ENCODE measurements around the gene WNT9B. TPM values are rescaled to one million over a fixed set of nuclear protein-coding genes. Genes with fewer than 3 reads are reported as not detected.

WNT9B gene
- total and polyA plus RNA-seq, 8 donors = 0.12 to 0.32 (median 0.28) TPM; not detected in 3

DNA sequence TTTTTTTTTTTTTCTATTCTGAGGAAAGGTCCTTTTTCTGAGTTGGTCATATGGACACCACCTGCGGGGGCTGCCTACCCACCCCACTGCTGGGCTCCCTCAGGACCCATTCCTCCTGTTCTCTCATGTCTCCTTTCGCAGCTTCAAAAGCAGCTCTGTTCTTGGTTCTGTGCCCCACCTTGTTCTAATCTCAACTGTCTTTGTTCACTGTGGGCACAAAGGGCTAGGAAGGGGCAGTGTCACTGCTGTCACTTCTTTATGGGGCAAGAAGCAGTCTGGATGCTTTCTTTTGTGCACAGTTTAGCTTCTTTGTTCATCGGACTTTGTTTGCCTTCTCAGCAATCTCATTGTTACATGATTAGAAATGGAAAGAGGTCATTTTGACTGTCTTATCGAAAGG is 78.7 kb downstream of the WNT9B start:
- no peak for DNase-seq
- ATAC-seq = no peak
- no peak for FAIRE-seq
- H3K27me3 ChIP-seq = no peaks in the 10 kb centered on the region
- H3K4me3 ChIP-seq = no peak overlapping the region
- no peak overlapping the region for H3K27ac ChIP-seq
- H3K36me3 ChIP-seq = peaks cover 4 to 51% (median 25%) of the 10 kb centered on the region in 3 donors
- H3K9me3 ChIP-seq = no peaks in the 10 kb centered on the region
- intact Hi-C loops (cut with DNase I) = no loop called here
- 87 to 88% methylated on average over 4 of the region's 4 CpGs for WGBS, 2 donors
- TF ChIP-seq, protein P1, sequence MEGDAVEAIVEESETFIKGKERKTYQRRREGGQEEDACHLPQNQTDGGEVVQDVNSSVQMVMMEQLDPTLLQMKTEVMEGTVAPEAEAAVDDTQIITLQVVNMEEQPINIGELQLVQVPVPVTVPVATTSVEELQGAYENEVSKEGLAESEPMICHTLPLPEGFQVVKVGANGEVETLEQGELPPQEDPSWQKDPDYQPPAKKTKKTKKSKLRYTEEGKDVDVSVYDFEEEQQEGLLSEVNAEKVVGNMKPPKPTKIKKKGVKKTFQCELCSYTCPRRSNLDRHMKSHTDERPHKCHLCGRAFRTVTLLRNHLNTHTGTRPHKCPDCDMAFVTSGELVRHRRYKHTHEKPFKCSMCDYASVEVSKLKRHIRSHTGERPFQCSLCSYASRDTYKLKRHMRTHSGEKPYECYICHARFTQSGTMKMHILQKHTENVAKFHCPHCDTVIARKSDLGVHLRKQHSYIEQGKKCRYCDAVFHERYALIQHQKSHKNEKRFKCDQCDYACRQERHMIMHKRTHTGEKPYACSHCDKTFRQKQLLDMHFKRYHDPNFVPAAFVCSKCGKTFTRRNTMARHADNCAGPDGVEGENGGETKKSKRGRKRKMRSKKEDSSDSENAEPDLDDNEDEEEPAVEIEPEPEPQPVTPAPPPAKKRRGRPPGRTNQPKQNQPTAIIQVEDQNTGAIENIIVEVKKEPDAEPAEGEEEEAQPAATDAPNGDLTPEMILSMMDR (IDR thresholded peaks at IDR 0.05) = no peak
- peaks cover 7 to 23% (median 18%) of the 10 kb centered on the region in 3 donors for H3K4me1 ChIP-seq

DNA sequence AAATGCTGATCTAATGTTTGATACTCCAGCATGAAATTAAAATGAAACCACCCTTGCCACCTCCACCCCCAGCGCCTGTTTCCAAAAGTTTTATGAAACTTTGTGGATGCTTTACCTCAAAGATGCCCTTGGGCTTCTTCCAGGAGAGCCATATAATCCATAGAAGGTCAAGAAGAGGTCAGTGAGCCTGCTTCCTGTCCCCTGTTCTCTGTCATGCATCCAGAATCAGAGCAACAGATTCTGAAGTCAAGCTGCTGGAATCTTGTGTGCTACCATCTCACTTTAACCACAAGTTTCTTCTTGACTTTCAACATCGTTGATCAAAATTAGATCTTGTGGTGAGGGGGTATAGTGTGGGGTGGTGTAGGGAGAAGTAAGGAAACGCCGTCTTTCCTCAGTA is 80.2 kb downstream of the WNT9B start:
- ATAC-seq = no peak
- intact Hi-C loops (cut with DNase I) = no loop called here
- 87 to 94% methylated on average over 4 of the region's 4 CpGs for WGBS, 2 donors
- Histone ChIP-seq H3K27ac (no peak overlapping the region), H3K4me1 (peaks cover 0 to 8% (median 7%) of the 10 kb centered on the region in 3 donors), H3K36me3 (peaks cover 4 to 67% (median 30%) of the 10 kb centered on the region in 3 donors), H3K4me3 (no peak overlapping the region), H3K27me3 (no peaks in the 10 kb centered on the region), H3K9me3 (no peaks in the 10 kb centered on the region)
- no peak for FAIRE-seq
- no peak for DNase-seq
- TF ChIP-seq, protein P1 (IDR thresholded peaks at IDR 0.05) = no peak

DNA sequence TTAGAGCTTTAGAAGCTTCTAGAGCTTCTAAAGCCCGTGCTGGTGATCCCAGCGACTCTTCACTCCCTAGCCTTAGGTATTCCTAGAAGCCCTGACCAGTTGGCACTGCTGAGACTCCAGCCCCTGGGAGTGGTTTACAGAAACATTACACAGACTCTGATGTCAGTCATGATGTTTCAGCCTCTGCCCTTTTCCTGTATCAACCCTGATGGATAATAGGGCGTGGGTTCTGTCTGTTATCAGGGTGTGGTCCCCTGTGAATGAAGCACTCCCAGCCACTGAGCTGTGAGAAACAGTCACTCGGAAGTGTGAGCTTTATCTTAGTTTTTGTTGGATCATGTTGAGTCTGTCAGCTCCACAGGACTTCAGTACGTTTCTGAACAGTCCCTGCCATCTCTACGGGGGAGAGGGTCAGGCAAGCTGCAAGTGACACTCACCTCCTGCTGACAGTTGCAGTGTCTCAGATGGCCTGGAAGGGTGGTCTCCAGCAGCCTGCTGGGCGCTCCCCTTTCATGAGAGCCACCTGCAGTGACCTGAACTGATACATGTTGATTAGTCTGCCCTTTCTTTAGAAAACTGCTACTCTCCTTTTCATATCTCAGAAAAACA is 84.4 kb downstream of the WNT9B start:
- 74 to 79% methylated on average over 7 of the region's 7 CpGs for WGBS, 2 donors
- Histone ChIP-seq H3K27me3 (no peaks in the 10 kb centered on the region), H3K36me3 (peaks cover 4 to 88% (median 30%) of the 10 kb centered on the region in 3 donors), H3K9me3 (no peaks in the 10 kb centered on the region), H3K4me1 (no peaks in the 10 kb centered on the region), H3K4me3 (no peak overlapping the region), H3K27ac (no peak overlapping the region)
- DNase-seq (no peak), FAIRE-seq (no peak), ATAC-seq (peak in 1 of 4 donors; percentile 44)
- intact Hi-C loops (cut with DNase I) = loop anchor here in 1 of 3 donors (5.0 kb wide), 1 partner anchor 88 kb away; no protein-coding TSS in a partner anchor
- TF ChIP-seq, protein P1 (IDR thresholded peaks at IDR 0.05) = no peak

Other genes with a start within 250 kb of the WNT9B start
- under 1 TPM; 0.24 to 0.72 (median 0.38) TPM for gene WNT3, start 32.9 kb upstream of the WNT9B start, total RNA-seq
- under 1 TPM; 0.31 to 0.42 TPM for gene WNT3, start 32.9 kb upstream of the WNT9B start, polyA plus RNA-seq
- 10 to 100 TPM; 26.5 to 33.2 (median 29.3) TPM for gene GOSR2, start 71.6 kb downstream of the WNT9B start, total RNA-seq
- 10 to 100 TPM; 14.3 to 20.1 TPM for gene GOSR2, start 71.6 kb downstream of the WNT9B start, polyA plus RNA-seq
- gene RPRML, start 127.7 kb downstream of the WNT9B start, total RNA-seq = under 1 TPM in 4 of 6 donors, not detected in 2; 0.14 to 0.43 (median 0.22) TPM
- under 1 TPM in 1 of 2 donors, not detected in 1; 0.07 TPM for gene RPRML, start 127.7 kb downstream of the WNT9B start, polyA plus RNA-seq